K562 (cell line): ENCODE results near the gene PPL. TPM values are rescaled to one million over a fixed set of nuclear protein-coding genes. Genes with fewer than 3 reads are reported as not detected.

Source experiments
- ATAC-seq: fragments of 200-7000 bp; cut with Tn5 transposase; 3 replicates; pipeline ENCODE4 v1.9.1; 2020; ENCODE audit warnings: moderate library complexity
- BruUV-seq: library from RNA; stranded (reverse); fragments of 400-500 nt; replicated peaks from 2 replicates; lab custom pipeline; 2021; lab: Mats Ljungman, UMichigan
- CTCF ChIA-PET: fragments of 300-600 bp; formaldehyde crosslinking; extraction: SDS; loops from one replicate; lab custom pipeline; 2021; ENCODE audit warnings: low intra/inter-chr PET ratio; lab: Yijun Ruan, JAX
- POLR2A ChIA-PET: fragments of 300-600, 350-650 bp; sonication (Branson Sonifier 250); formaldehyde crosslinking; extraction: SDS; loops from one replicate; lab custom pipeline; 2021; ENCODE audit warnings: antibody characterized with exemption, inconsistent platforms; lab: Yijun Ruan, JAX
- DNase-seq, 4 experiments: peaks; one replicate each; pipeline versions ENCODE4 v3.0.0 to v3.0.0-alpha.2; 2011 to 2018; ENCODE audit warnings: low spot score in 3 of 4, mixed read lengths in 3 of 4; ENCODE audit errors: extremely low read depth in 1 of 4
- FAIRE-seq: peaks from 2 replicates; lab custom pipeline; 2011; peaks lifted over from hg19 to GRCh38; lab: Jason Lieb, UNC
- H2AFZ ChIP-seq: 2 replicates; pipeline ENCODE4 v1.6.0; 2011; ENCODE audit warnings: low read depth, low read length, control low read depth, inconsistent platforms
- H3K27ac ChIP-seq: fragments of 200-600 bp; 3 replicates; pipeline ENCODE4 v1.8.0; 2011; ENCODE audit warnings: low read depth, mild to moderate bottlenecking, control low read depth, inconsistent platforms, low read length, moderate library complexity, mixed read lengths; ENCODE audit errors: extremely low read depth
- H3K27me3 ChIP-seq, 2 experiments: fragments of 300-600 bp in 1 of 2; 2 replicates in 1 of 2; 3 replicates in 1 of 2; pipeline versions ENCODE4 v1.6.0 to v1.8.0; 2011; ENCODE audit warnings: inconsistent platforms in 2 of 2, low read length in 2 of 2, mild to moderate bottlenecking in 1 of 2, mixed read lengths in 1 of 2, moderate library complexity in 1 of 2; ENCODE audit not compliant: control insufficient read depth in 2 of 2, insufficient read depth in 2 of 2
- H3K36me3 ChIP-seq: fragments of 300-600 bp; 3 replicates; pipeline ENCODE4 v1.8.0; 2011; ENCODE audit warnings: mild to moderate bottlenecking, low read length, inconsistent platforms; ENCODE audit not compliant: control insufficient read depth, insufficient read depth
- H3K4me1 ChIP-seq, 2 experiments: fragments of 200-600 bp in 1 of 2; replicated peaks in 1 of 2; 2 replicates in 1 of 2; 3 replicates in 1 of 2; pipeline versions ENCODE4 v1.5.1 to v1.8.0; 2011; ENCODE audit warnings: inconsistent platforms in 2 of 2, low read length in 2 of 2, mild to moderate bottlenecking in 1 of 2, mixed read lengths in 1 of 2, moderate library complexity in 1 of 2; ENCODE audit not compliant: control insufficient read depth in 2 of 2, insufficient read depth in 2 of 2
- H3K4me2 ChIP-seq: 2 replicates; pipeline ENCODE4 v1.6.1; 2011; ENCODE audit warnings: low read length, control low read depth, inconsistent platforms, mixed read lengths; ENCODE audit not compliant: insufficient read depth
- H3K4me3 ChIP-seq: fragments of 200-600 bp; sonication (generic), shearing (Covaris generic); 2 replicates; pipeline ENCODE4 v1.5.1; 2016; ENCODE audit warnings: control low read depth, inconsistent platforms
- H3K79me2 ChIP-seq: fragments of 200-600 bp; 3 replicates; pipeline ENCODE4 v1.8.0; 2011; ENCODE audit warnings: low read length, inconsistent platforms; ENCODE audit not compliant: control insufficient read depth, insufficient read depth
- H3K9ac ChIP-seq, 2 experiments: 2 replicates each; pipeline versions ENCODE4 v1.6.0 to v1.6.1; 2011; ENCODE audit warnings: low read depth in 2 of 2, low read length in 2 of 2, control low read depth in 1 of 2, inconsistent platforms in 1 of 2, mild to moderate bottlenecking in 1 of 2, mixed read lengths in 1 of 2; ENCODE audit not compliant: insufficient read depth in 1 of 2
- H3K9me1 ChIP-seq: one replicate; pipeline ENCODE4 v1.6.0; 2011; ENCODE audit warnings: inconsistent platforms, mild to moderate bottlenecking, low read length, moderate library complexity; ENCODE audit not compliant: control insufficient read depth, insufficient read depth
- H3K9me3 ChIP-seq: replicated peaks from 2 replicates; pipeline ENCODE4 v1.5.1; 2011; ENCODE audit warnings: low read depth, low read length, inconsistent platforms; ENCODE audit not compliant: control insufficient read depth, insufficient read depth
- H4K20me1 ChIP-seq: replicated peaks from 2 replicates; pipeline ENCODE4 v1.6.1; 2011; ENCODE audit warnings: low read length, inconsistent platforms, mixed read lengths; ENCODE audit not compliant: control insufficient read depth, insufficient read depth
- CHD2 ChIP-seq: IDR thresholded peaks from 2 replicates; pipeline ENCODE4 v1.6.1; 2011; ENCODE audit warnings: low read depth, low read length
- HMGN3 ChIP-seq: IDR thresholded peaks from 2 replicates; pipeline ENCODE4 v1.6.1; 2011; ENCODE audit warnings: borderline replicate concordance, low read depth, mild to moderate bottlenecking, mixed read lengths, low read length; ENCODE audit not compliant: insufficient read length; ENCODE audit errors: extremely low read depth
- NCOA2 ChIP-seq, 2 experiments: fragments of 450-650 bp; IDR thresholded peaks; 2 replicates each; pipeline ENCODE4 v1.6.1; 2018; ENCODE audit warnings: mild to moderate bottlenecking in 2 of 2, moderate library complexity in 1 of 2; ENCODE audit not compliant: partially characterized antibody in 2 of 2
- PRMT5 ChIP-seq: sonication (generic); formaldehyde crosslinking; IDR thresholded peaks from 2 replicates; pipeline ENCODE4 v1.5.0; 2020; ENCODE audit warnings: missing genetic modification reagents
- RBM15 ChIP-seq: fragments of 200-400 bp; formaldehyde crosslinking; IDR thresholded peaks from 2 replicates; pipeline ENCODE4 v1.6.1; 2018; ENCODE audit warnings: mild to moderate bottlenecking, low read length, moderate library complexity; ENCODE audit not compliant: insufficient read depth
- TOE1 ChIP-seq, 2 experiments: fragments of 450-650 bp in 1 of 2; sonication (generic) in 1 of 2; formaldehyde crosslinking in 1 of 2; IDR thresholded peaks; 2 replicates each; pipeline versions ENCODE4 v1.7.1 to v1.8.0; 2016 to 2022; ENCODE audit warnings: borderline replicate concordance in 2 of 2, mild to moderate bottlenecking in 2 of 2, antibody characterized with exemption in 1 of 2, inconsistent platforms in 1 of 2, low read depth in 1 of 2, missing genetic modification reagents in 1 of 2, moderate library complexity in 1 of 2
- ZNF174 ChIP-seq: fragments of 250-450 bp; sonication (Bioruptor Pico); IDR thresholded peaks from 2 replicates; pipeline ENCODE4 v1.4.0; 2020; ENCODE audit warnings: mild to moderate bottlenecking
- ZNF239 ChIP-seq: fragments of 250-450 bp; sonication (Bioruptor Pico); IDR thresholded peaks from 2 replicates; pipeline ENCODE4 v1.4.0; 2020; ENCODE audit warnings: mild to moderate bottlenecking
- WGBS: fragments of 100-300 bp; shearing (Covaris generic); methylation state at CpG from one replicate; pipeline ENCODE4 v1.1.6; 2016; ENCODE audit warnings: low coverage, mixed read lengths; ENCODE audit not compliant: insufficient coverage; ENCODE audit errors: missing lambda C conversion rate; 5-methylcytosine and 5-hydroxymethylcytosine counted together
- in situ Hi-C: fragments of 300-500 bp; cut with MboI; formaldehyde crosslinking; loops from 4 replicates; pipeline ENCODE4 v1.15.0; 2018; ENCODE audit warnings: inconsistent platforms, mixed read lengths
- intact Hi-C: fragments of 100-400 bp; cut with micrococcal nuclease; formaldehyde crosslinking; loops from 2 replicates; pipeline ENCODE4 v1.14.2; 2022
- polyA plus RNA-seq, 8 experiments: library from polyadenylated mRNA; depleted of rRNA in 4 of 8; stranded (reverse) in 5 of 8; unstranded in 3 of 8; fragments of >200 nt; fragmentation: Nextera tagmentation in 2 of 8; fragmentation: Illumina TruSeq in 1 of 8; extraction: Ambion mirVana in 2 of 8; extraction: Trizol in 1 of 8; gene quantifications; 2 replicates each; pipeline versions ENCODE4 v1.2.1 to v1.2.3, GENCODE V29; 2011 to 2014; ENCODE audit warnings: inconsistent platforms in 1 of 8, missing spikeins in 1 of 8
- total RNA-seq, 7 experiments: library from RNA; depleted of rRNA in 6 of 7; stranded (reverse); fragments of >200 nt in 6 of 7; fragmentation: Illumina TruSeq in 2 of 7; extraction: Trizol in 2 of 7; gene quantifications; 2 replicates each; pipeline versions ENCODE4 v1.2.1 to v1.2.3, GENCODE V29; 2011 to 2021; ENCODE audit warnings: low replicate concordance in 1 of 7

PPL gene
- total and polyA plus RNA-seq, 9 of the 15 experiments (the other 6 are each of a cell fraction or from before 2014, with no cell fraction given): 0.01 to 0.15 (median 0.07) TPM; not detected in 3

DNA sequence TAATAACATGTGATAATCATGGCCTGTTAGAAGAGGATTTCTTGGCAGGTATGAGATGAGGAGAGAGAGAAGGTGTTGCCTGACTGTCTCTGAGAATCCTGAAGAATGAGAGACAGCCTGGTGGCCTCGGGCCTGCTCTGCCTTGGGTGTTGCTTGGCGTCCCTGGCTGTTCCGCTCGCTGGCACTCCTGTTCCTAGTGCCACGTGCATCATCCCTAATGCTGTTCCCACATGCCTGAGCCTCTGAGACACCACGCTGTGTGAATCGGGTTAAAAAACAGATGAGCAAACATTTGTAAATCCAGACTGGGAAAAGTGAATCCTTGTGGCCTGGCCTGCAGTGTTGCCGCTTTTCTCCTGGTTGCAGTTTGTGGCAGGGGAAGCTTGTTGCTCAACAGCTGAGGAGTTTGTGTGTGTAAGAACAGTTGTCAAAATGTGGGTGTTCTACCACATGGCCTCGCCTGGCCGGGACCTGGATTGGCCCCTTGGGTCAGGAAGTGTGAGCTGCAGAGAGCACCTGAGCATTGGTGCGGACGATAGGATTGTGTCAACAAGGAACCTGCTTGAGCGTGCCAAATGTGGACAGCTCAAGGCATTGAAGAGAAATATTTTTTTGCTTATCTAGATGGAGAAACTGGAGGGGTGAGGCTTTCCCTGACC lies 67.7 kb downstream of the PPL start:
- peaks cover 33% of the 10 kb centered on the region for H4K20me1 ChIP-seq
- H3K79me2 ChIP-seq: peaks cover 31% of the 10 kb centered on the region
- no peak overlapping the region for H3K4me2 ChIP-seq
- in situ Hi-C loops (no loop called here), intact Hi-C loops (no loop called here)
- H3K4me3 ChIP-seq: no peak overlapping the region
- no peaks in the 10 kb centered on the region for H3K9me3 ChIP-seq
- no peak overlapping the region for H3K27ac ChIP-seq
- TF ChIP-seq CHD2 (no peak), HMGN3 (no peak), PRMT5 (CRISPR knock-in tag) (no peak), RBM15 (no peak), TOE1 (IDR thresholded peaks at IDR 0.05; ENCODE audit: borderline replicate concordance) (no peak), TOE1 (CRISPR knock-in tag; IDR thresholded peaks at IDR 0.05; ENCODE audit: borderline replicate concordance, low read depth) (no peak), NCOA2 (IDR thresholded peaks at IDR 0.05; ENCODE audit: partially characterized antibody in 2 of 2) (no peak), ZNF174 (CRISPR knock-in tag) (no peak), ZNF239 (CRISPR knock-in tag) (no peak)
- no peaks in the 10 kb centered on the region for H3K27me3 ChIP-seq
- H3K9ac ChIP-seq: no peak overlapping the region
- no TSS peak for BruUV-seq
- no peak overlapping the region for H2AFZ ChIP-seq
- CTCF ChIA-PET: no interaction called here
- ATAC-seq: no peak
- POLR2A ChIA-PET: interaction anchor here (0.6 to 2.3 kb wide), 3 partner anchors 9 to 89 kb away, joined by 3 to 7 read pairs (median 4); no protein-coding TSS in a partner anchor
- H3K36me3 ChIP-seq: peaks cover 82% of the 10 kb centered on the region
- H3K9me1 ChIP-seq: peaks cover 5% of the 10 kb centered on the region
- FAIRE-seq: no peak
- H3K4me1 ChIP-seq: no peaks in the 10 kb centered on the region
- WGBS: 95% methylated on average over 13 of the region's 13 CpGs
- no peak for DNase-seq
